ENCODE data around the gene ADCY2.

ADCY2 gene

DNA sequence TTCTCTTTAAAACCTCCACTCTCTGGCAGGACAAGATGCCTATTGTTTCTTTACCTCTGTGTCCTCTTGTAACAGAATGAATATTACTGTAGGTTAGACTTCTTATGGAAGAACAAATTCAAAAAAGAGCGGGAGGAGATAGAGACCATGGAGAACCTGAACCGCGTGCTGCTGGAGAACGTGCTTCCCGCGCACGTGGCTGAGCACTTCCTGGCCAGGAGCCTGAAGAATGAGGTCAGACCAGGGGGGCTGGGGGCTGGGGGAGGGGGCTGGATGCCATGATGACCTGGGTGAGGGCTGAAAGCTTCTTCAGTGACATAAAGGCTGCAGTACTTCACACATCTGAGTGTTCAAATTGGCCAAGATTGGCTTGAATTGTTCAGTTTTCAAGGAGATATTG is 393.6 kb downstream of the ADCY2 start:
- Histone ChIP-seq H4K20me1 (ENCODE audit: insufficient read depth) (no peaks in the 10 kb centered on the region), H2AFZ (ENCODE audit: low read depth) (no peak overlapping the region), H3K79me2 (ENCODE audit: insufficient read depth, low read depth) (no peaks in the 10 kb centered on the region), H3K27me3 (ENCODE audit: insufficient read depth, low read depth) (no peaks in the 10 kb centered on the region), H3K36me3 (ENCODE audit: insufficient read depth) (no peaks in the 10 kb centered on the region), H3K4me3 (IDR thresholded peaks at IDR 0.05; ENCODE audit: insufficient read depth, low read depth, low read length) (no peak overlapping the region), H3K9ac (no peak overlapping the region), H3K4me2 (no peak overlapping the region), H3K27ac (no peak overlapping the region), H3K4me1 (ENCODE audit: low read depth, poor library complexity, severe bottlenecking) (peaks cover 5% of the 10 kb centered on the region)
- TF ChIP-seq, protein P1, sequence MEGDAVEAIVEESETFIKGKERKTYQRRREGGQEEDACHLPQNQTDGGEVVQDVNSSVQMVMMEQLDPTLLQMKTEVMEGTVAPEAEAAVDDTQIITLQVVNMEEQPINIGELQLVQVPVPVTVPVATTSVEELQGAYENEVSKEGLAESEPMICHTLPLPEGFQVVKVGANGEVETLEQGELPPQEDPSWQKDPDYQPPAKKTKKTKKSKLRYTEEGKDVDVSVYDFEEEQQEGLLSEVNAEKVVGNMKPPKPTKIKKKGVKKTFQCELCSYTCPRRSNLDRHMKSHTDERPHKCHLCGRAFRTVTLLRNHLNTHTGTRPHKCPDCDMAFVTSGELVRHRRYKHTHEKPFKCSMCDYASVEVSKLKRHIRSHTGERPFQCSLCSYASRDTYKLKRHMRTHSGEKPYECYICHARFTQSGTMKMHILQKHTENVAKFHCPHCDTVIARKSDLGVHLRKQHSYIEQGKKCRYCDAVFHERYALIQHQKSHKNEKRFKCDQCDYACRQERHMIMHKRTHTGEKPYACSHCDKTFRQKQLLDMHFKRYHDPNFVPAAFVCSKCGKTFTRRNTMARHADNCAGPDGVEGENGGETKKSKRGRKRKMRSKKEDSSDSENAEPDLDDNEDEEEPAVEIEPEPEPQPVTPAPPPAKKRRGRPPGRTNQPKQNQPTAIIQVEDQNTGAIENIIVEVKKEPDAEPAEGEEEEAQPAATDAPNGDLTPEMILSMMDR (conservative IDR thresholded peaks at IDR 0.05; ENCODE audit: low read depth, low read length), result no peak

DNA sequence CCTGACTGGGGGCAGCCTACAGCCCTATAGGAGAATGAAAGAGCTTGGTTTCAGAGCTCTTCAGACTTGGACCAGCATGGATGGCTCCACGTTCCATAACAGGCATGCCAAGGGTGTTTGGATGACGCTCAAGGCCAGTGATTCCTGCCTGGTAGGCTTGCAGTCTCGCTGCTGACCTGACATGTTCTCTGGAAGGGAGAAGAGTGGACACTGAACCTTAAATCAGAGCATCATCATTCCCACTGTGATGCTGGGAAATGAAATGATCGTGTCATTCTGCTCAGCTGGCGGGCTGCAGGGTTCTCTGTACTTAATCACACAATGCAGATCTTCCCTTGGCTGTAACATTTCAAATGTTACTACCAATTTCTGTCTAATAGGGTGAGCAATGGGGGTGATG is 398.0 kb downstream of the ADCY2 start:
- no peaks in the 10 kb centered on the region for H3K27me3 ChIP-seq (ENCODE audit: insufficient read depth, low read depth)
- H3K4me2 ChIP-seq, result no peak overlapping the region
- H3K4me3 ChIP-seq (IDR thresholded peaks at IDR 0.05; ENCODE audit: insufficient read depth, low read depth, low read length), result no peak overlapping the region
- H3K4me1 ChIP-seq (ENCODE audit: low read depth, poor library complexity, severe bottlenecking), result peaks cover 14% of the 10 kb centered on the region
- no peak overlapping the region for H2AFZ ChIP-seq (ENCODE audit: low read depth)
- H3K36me3 ChIP-seq (ENCODE audit: insufficient read depth), result no peaks in the 10 kb centered on the region
- no peak overlapping the region for H3K27ac ChIP-seq
- H3K9ac ChIP-seq, result no peak overlapping the region
- TF ChIP-seq, protein P1 (conservative IDR thresholded peaks at IDR 0.05; ENCODE audit: low read depth, low read length), result no peak
- H3K79me2 ChIP-seq (ENCODE audit: insufficient read depth, low read depth), result no peaks in the 10 kb centered on the region
- no peaks in the 10 kb centered on the region for H4K20me1 ChIP-seq (ENCODE audit: insufficient read depth)

DNA sequence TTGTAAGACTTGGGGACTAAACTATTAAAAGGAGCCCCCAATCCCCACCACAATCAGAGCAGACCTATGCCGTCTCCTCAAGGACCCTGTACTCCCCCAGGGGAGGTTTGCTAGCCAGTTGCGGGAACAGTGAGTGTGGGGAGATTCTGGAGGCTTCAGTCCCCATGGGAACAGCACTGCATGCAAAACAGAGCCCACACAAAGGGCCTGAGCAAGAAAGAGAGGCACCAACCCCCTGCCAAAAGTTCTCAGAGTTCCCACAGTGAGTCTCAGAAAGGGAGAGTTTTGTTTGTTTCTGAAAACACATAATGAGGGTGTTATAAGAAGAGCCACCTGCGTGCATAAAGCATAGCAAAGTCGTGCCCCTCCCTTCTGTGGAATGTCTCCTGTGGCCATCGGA is 398.4 kb downstream of the ADCY2 start:
- Histone ChIP-seq H3K4me1 (ENCODE audit: low read depth, poor library complexity, severe bottlenecking) (peaks cover 14% of the 10 kb centered on the region), H4K20me1 (ENCODE audit: insufficient read depth) (no peaks in the 10 kb centered on the region), H3K27ac (no peak overlapping the region), H3K9ac (no peak overlapping the region), H3K4me2 (no peak overlapping the region), H2AFZ (ENCODE audit: low read depth) (no peak overlapping the region), H3K36me3 (ENCODE audit: insufficient read depth) (no peaks in the 10 kb centered on the region), H3K79me2 (ENCODE audit: insufficient read depth, low read depth) (no peaks in the 10 kb centered on the region), H3K4me3 (IDR thresholded peaks at IDR 0.05; ENCODE audit: insufficient read depth, low read depth, low read length) (no peak overlapping the region), H3K27me3 (ENCODE audit: insufficient read depth, low read depth) (no peaks in the 10 kb centered on the region)
- TF ChIP-seq, protein P1 (conservative IDR thresholded peaks at IDR 0.05; ENCODE audit: low read depth, low read length), result no peak

DNA sequence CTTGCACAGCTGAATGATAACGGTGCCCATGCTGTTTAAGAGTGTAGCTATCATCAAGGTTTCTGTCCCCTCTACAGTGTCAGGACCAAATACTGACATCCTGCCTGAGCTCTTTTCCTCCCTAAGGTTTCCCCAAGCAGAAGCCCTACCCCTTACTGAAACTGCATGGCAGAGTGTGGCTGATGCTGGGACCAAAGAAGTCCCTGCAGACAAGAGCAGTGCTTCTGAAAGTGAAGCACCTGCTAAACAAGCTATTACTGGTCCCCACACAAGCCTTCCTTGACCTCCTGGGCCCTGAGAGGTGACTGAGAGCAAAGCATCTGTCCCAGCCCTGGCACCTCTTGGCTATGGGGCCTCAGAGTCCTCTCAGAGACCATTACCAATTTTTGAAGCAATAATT is 398.9 kb downstream of the ADCY2 start:
- H3K27me3 ChIP-seq (ENCODE audit: insufficient read depth, low read depth), result no peaks in the 10 kb centered on the region

More for the DNA sequence above, 398.9 kb downstream of the ADCY2 start:
- no peak overlapping the region for H2AFZ ChIP-seq (ENCODE audit: low read depth)
- H3K9ac ChIP-seq, result no peak overlapping the region
- no peak overlapping the region for H3K4me3 ChIP-seq (IDR thresholded peaks at IDR 0.05; ENCODE audit: insufficient read depth, low read depth, low read length)
- no peaks in the 10 kb centered on the region for H4K20me1 ChIP-seq (ENCODE audit: insufficient read depth)
- H3K4me2 ChIP-seq, result no peak overlapping the region
- H3K4me1 ChIP-seq (ENCODE audit: low read depth, poor library complexity, severe bottlenecking), result peaks cover 14% of the 10 kb centered on the region
- no peaks in the 10 kb centered on the region for H3K36me3 ChIP-seq (ENCODE audit: insufficient read depth)
- H3K27ac ChIP-seq, result no peak overlapping the region
- TF ChIP-seq, protein P1 (conservative IDR thresholded peaks at IDR 0.05; ENCODE audit: low read depth, low read length), result no peak
- no peaks in the 10 kb centered on the region for H3K79me2 ChIP-seq (ENCODE audit: insufficient read depth, low read depth)

All from KMS-11 (cell line).